ENCODE data around the gene MSTN.
"Not testable (repeated sequence)": the region's sequence is repeated elsewhere in the genome, so short reads cannot be mapped to it uniquely, and the experiment has no call there.

The MSTN gene

DNA sequence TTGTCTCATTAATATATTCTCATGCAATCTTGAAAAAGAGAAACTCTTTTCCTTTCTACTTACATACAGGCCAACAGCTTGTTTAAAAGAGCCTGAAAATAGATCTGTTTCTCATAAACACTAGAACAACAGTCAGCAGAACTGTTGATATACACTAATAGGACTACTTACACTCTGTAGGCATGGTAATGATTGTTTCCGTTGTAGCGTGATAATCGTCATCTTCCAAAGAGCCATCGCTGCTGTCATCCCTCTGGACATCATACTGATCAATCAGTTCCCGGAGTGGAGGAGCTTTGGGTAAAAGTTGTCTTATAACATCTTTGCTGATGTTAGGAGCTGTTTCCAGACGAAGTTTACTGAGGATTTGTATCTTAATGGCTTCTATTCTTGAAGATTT is 476 bp downstream of the MSTN start:
- DNase-seq, result no peak

DNA sequence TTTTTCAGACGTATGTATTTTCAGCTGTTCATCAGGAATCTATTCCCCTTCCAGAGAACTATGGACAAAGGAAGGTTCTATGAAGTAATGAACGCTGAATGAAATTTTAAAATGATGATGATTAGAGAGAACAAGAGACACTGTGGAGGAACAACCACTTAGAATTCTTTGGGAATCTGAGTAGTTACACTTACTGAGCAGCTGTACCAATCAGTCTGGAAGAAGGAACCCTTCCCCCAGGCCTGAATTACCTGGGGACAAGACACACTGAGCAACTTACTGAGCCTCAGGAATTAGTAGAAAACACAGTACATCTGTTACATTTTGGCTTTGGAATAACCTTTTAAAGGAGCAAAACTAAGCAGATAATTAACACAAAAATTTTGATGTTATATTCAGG is 1.9 kb downstream of the MSTN start:
- no peak for DNase-seq

DNA sequence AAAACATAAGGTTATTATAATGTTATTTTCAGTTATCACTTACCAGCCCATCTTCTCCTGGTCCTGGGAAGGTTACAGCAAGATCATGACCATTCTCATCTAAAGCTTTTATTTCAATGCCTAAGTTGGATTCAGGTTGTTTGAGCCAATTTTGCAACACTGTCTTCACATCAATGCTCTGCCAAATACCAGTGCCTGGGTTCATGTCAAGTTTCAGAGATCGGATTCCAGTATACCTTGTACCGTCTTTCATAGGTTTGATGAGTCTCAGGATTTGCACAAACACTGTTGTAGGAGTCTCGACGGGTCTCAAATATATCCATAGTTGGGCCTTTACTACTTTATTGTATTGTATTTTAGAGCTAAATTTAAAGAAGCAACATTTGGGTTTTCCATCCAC is 2.5 kb downstream of the MSTN start:
- no peak for DNase-seq

DNA sequence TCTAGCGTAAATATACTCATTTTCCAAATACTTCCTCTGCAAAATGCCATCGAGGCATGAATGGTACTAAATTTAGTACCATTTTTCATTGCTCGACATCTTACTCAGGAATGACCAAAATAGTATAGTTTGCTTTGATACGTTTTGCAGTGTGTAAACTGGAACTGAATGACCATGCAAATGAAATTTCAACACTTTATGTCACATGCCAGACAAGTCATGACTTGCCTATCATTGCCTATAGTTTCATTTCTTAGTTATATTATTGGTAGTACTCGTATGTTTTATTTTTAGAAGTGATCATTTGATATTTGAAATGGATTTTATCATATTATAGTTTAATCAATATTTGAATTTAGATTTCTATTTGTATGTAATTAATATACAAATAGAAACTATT is 9.1 kb downstream of the MSTN start:
- no peak for DNase-seq

DNA sequence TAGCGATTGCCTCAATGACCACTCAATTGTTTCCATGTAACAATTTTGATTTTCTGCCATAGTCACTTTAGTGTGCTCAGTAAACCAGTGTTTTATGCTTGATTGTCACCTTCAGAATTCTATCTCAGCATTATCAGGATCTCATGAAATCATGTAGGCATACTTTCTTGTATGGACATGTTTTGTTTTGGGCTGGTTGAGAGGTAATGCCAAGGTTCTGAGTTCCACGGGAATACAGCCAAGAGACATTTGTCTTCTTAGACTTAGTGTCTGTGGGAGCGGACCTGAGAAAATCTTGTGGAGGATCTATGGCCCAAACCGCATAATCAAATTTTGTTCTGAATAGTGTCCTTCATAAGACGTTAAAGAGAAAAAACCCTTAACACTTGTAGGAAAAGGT is 10.2 kb downstream of the MSTN start:
- DNase-seq, result no peak

DNA sequence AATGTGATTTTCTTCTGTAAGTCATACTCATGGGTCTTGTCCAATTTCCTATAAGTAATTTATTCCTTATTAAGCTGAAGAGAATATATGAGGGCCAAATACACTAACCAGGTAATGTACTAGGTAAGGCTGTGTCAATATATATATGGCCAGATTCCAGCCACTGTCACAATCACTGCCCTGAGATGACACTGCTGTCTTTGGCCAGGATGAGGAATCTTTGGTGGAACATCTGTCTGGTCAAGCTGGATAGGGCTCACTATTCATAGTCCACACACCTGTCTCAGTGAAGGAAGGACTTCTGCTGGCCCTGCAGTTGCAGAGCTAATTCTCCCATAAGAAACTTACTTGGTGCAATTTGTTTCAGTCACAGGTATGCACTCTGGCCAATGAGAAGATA is 11.3 kb downstream of the MSTN start:
- no peak for DNase-seq

DNA sequence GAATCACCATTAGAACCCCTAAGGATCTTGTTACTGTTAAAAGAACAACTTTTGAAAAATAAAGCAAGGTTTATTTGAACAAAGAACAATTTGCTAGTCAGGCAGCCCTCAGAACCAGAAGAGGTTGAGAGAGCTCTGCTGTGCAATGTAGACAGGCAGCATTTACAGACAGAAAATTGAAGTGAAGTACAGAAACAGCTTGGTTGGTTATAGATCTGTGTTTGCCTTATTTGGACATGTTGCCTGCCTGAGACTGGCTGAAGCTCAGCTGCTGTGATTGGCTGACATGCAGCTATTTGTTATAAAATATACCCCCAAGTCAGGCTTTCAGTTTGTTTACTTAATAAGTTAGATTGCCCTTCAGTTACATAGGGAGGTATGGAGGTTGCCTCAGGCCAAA is 12.5 kb downstream of the MSTN start:
- DNase-seq, result no peak

DNA sequence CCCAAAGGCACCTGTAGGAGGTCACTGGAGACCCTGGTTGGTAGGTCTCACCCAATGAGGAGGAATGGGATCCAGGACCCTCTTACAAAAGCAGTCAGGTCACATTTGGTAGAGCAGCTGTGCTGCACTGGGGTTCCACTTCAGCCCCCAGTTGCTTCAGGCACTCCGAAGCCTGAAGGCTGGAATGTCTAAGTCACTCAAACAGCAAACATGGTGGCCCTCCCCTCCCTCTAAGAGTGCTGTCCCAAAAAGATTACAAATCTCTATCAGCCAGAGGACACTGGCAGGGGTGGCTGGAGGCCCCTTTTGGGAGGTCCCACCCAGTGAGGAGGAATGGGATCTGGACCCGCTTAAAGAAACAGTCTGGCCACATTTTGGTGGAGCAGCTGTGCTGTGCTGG is 17.7 kb downstream of the MSTN start:
- DNase-seq, result no peak

DNA sequence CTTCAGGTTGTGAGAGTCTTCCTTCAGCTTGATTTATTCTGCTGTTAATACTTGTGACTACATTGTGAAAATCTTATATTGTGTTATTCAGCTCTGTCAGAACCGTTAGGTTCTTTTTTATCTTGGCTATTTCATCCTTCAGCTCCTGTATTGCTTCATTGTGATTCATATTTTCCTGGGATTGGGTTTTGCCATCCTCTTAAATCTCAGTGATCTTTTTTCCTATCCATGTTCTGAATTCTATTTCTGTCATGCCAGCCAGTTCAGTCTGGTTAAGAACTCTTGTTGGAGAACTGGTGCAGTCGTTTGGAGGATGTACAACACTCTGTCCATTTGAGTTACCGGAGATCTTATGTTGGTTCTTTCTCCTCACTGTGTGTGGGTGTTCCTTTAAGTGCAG is 19.1 kb downstream of the MSTN start:
- no peak for DNase-seq

DNA sequence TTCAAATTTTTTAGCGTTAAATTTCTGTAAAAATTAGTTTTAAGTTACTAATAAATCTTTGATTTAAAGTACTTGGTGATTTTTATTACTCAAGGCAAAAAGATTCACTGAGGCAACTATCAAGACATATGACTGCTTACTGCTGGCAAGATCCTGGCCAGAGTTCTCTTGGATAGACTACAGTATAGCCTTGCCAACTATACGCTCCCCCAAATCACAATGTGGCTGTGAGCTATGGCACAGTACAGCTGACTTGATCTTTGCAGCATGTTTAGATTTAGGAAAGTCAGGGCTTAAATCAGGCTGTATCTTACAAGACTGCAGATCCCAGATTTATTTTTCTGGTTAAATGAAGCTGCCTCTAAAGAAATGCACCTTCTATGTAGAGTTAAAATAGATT is 26.5 kb downstream of the MSTN start:
- DNase-seq, result no peak

DNA sequence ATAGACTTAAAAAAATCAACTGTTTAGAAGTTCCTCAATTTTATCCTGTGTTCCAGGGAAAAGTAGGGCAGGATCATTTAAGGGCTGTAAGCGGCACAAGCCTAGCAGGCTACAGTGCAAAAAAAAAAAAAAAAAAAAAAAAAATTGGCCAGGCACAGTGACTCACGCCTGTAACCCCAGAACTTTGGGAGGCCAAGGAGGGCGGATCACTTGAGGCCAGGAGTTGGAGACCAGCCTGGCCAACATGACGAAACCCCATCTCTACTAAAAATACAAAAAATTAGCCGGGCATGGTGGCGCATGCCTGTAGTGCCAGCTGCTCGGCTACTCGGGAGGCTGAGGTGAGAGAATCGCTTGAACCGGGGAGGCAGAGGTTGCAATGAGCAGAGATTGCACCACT is 28.1 kb downstream of the MSTN start:
- DNase-seq, result not testable (repeated sequence)

DNA sequence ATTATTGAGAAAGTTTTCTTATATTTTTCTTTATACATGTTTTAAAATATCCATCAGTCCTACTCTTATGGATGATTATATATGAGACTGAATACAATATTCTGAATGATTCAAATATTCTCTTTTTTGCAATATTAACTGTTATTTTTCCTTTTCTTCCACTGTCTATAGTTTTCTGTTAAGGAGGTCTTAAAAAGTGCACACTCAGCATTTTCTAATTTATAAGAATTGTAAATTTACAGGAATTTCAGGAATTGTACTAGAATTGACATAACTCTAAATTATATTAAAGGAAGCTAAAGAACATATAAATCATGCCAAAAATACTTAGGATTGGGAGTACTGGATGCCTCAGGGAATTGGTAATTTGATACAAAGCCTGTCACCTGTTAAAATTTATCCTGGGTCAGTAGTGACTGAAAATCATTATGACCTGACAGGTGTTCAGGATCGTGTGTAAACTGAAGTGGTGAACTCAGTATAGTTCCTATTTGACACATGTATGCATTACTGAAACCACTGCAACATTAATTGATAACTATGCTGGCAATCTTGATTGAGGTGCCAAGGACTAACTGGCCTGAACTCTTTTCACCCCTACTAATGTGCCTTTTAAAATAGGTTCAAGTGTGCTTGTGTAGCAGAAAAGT is 30.4 kb downstream of the MSTN start:
- no peak for DNase-seq

DNA sequence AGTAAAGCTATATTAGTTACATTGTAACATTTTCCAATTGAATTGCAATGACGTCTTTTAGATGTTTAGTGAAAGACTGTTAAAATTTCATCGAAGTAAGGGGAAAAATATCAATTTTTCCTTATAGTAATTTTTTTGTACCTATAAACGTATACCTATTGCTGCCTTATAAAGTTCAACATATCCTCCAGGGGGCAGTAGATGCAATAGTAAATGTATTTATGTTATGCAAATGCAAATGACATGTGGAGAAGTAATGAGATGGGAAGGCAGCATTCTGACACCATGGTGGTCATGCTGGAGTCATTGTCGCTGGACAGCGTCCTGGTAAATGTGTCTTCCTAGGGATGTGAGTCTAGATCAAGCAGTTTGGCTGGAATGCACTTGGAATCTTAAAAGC is 38.7 kb downstream of the MSTN start:
- DNase-seq, result no peak

DNA sequence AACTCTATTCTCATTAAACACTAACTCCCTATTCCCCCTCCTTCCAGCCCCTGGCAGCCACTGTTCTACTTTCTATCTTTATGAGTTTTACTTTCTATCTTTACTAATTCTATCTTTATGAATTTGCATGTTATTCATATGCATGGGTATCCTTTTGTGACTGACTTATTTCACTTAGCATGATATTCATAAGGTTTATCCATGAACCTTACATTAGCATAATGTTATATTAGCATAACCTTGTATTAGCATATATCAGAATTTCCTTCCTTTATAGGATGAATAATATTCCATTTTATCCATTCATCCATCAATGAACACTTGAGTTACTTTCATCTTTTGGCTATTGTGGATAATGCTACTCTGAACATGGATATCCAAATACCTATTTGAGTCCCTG is 41.8 kb downstream of the MSTN start:
- no peak for DNase-seq

DNA sequence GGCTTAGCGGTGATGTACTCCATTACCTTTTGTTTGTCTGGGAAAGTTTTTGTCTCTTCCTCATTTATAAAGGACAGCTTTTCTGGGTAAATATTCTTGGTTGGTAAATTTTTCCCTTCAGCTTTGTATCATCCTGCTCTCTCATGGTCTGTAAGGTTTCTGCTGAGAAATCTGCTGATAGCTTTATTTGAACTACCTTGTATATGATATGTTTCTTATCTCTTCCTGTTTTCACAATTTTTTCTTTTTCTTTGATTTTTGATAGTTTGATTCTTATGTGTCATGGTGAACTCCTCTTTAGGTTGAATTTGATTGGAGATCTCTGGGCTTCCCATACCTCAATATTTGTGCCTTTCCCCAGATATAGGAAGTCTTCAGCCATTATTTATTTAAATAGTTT is 44.7 kb downstream of the MSTN start:
- DNase-seq, result no peak

DNA sequence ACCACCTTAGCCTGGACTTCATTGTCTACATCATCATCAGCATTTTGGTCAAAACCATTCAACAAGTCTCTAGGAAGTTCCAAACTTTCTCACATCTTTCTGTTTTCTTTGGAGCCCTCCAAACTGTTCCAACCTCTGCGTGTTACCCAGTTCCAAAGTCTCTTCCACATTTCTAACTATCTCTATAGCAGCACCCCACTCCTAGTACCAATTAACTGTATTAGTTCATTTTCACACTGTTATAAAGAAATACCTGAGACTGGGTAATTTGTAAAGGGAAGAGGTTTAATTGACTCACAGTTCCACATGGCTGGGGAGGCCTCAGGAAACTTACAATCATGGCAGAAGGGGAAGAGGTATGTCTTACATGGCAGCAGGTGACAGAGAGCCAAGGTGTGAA is 46.6 kb downstream of the MSTN start:
- DNase-seq, result not testable (repeated sequence)

All from cortex of kidney (tissue), 1 donor.